ENCODE results near the gene PAQR9. TPM values are rescaled to one million over a fixed set of nuclear protein-coding genes. Genes with fewer than 3 reads are reported as not detected.
A peak's percentile ranks its signal among the peaks of the same experiment; 100 is the strongest.

PAQR9 gene
- total and polyA plus RNA-seq, 9 of the 15 experiments (the other 6 are each of a cell fraction or from before 2014, with no cell fraction given), result 0.04 to 0.58 (median 0.22) TPM

DNA sequence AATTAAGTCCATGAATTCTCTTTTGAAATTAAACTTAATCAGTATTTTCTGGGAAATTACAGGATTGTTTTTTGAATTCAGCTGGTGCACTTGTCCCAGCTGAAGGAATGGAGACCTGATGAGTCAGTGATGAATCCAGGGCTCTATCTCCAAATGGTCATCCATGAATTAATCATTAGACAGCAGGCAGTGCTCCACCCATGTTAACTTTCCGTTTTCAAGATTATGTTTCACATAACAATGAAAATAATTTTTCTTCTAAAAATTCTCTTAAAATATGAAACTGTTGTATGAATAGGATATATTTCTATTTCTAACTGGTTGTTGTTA, 13.9 kb upstream of the PAQR9 start (continued):
- no peak for TF ChIP-seq STAT5B (CRISPR knock-in tag; IDR thresholded peaks at IDR 0.05)
- TF ChIP-seq ZNF431 (CRISPR knock-in tag; IDR thresholded peaks at IDR 0.05), result no peak

GRCh38 chr3:142976621-142977398, 13.3 kb upstream of the PAQR9 start:
- Histone ChIP-seq H3K36me3 (ENCODE audit: control insufficient read depth, insufficient read depth, low read length) (no peaks in the 10 kb centered on the region), H2AFZ (ENCODE audit: low read depth, low read length) (peak overlapping the region; percentile 63), H3K27me3 (ENCODE audit: control insufficient read depth in 2 of 2, insufficient read depth in 2 of 2, low read length in 2 of 2) (no peaks in the 10 kb centered on the region), H3K9me3 (replicated peaks; ENCODE audit: control insufficient read depth, insufficient read depth, low read depth, low read length) (no peaks in the 10 kb centered on the region), H3K79me2 (ENCODE audit: control insufficient read depth, insufficient read depth, low read length) (no peaks in the 10 kb centered on the region), H3K4me2 (ENCODE audit: insufficient read depth, low read length) (peak overlapping the region; percentile 53), H3K4me1 (replicated peaks in 1 of 2; ENCODE audit: control insufficient read depth in 2 of 2, insufficient read depth in 2 of 2, low read length in 2 of 2) (peaks cover 9 to 27% of the 10 kb centered on the region in 2 experiments; a peak in 4 of 5 replicates), H3K9ac (ENCODE audit: insufficient read depth in 1 of 2, low read depth in 2 of 2, low read length in 2 of 2) (peak overlapping the region in 1 of 2 experiments; percentile 42; a peak in 2 of 4 replicates), H3K4me3 (no peak overlapping the region), H4K20me1 (replicated peaks; ENCODE audit: control insufficient read depth, insufficient read depth, low read length) (no peaks in the 10 kb centered on the region), H3K9me1 (ENCODE audit: control insufficient read depth, insufficient read depth, low read length) (no peaks in the 10 kb centered on the region), H3K27ac (ENCODE audit: extremely low read depth, low read depth, low read length) (peak overlapping the region; percentile 83)
- DNase-seq (ENCODE audit: extremely low read depth in 1 of 4, low spot score in 3 of 4), result peak; percentile 78 to 97 (median 84)
- 30% methylated on average over 8 of the region's 8 CpGs for WGBS (ENCODE audit: insufficient coverage, low coverage, missing lambda C conversion rate)
- peak; percentile 99 for ATAC-seq
- no TSS peak for BruUV-seq (replicated peaks)
- intact Hi-C loops (cut with micrococcal nuclease) (no loop called here), in situ Hi-C loops (cut with MboI) (no loop called here)
- peak; percentile 98 for FAIRE-seq
- ChIA-PET POLR2A (interaction anchor here (1.0 kb wide), 2 partner anchors 16 to 20 kb away, joined by 3 read pairs; no protein-coding TSS in a partner anchor), CTCF (ENCODE audit: low intra/inter-chr PET ratio) (interaction anchor here (1.0 kb wide), 1 partner anchor 17 kb away, joined by 3 read pairs; no protein-coding TSS in a partner anchor)
- TF ChIP-seq ZNF124 (CRISPR knock-in tag; IDR thresholded peaks at IDR 0.05), result no peak
- TF ChIP-seq JUN (IDR thresholded peaks at IDR 0.05; ENCODE audit: borderline replicate concordance, low read depth, low read length), result peak; percentile 98
- peak; percentile 91; the same call in 1 of the 2 replicates for TF ChIP-seq JUN (CRISPR knock-in tag; IDR thresholded peaks at IDR 0.05; ENCODE audit: borderline replicate concordance)
- TF ChIP-seq ATF1 (CRISPR knock-in tag; IDR thresholded peaks at IDR 0.05), result no peak
- peak; percentile 66 for TF ChIP-seq ATF1 (tag; IDR thresholded peaks at IDR 0.05)
- peak; percentile 89 for TF ChIP-seq ZNF384 (IDR thresholded peaks at IDR 0.05; ENCODE audit: low read depth, low read length)
- TF ChIP-seq ZNF507 (tag; conservative IDR thresholded peaks at IDR 0.05), result peak; percentile 65
- TF ChIP-seq ZNF696 (CRISPR knock-in tag; conservative IDR thresholded peaks at IDR 0.05), result no peak
- peak; percentile 56 for TF ChIP-seq ZNF354B (CRISPR knock-in tag; IDR thresholded peaks at IDR 0.05)
- TF ChIP-seq, protein P1, sequence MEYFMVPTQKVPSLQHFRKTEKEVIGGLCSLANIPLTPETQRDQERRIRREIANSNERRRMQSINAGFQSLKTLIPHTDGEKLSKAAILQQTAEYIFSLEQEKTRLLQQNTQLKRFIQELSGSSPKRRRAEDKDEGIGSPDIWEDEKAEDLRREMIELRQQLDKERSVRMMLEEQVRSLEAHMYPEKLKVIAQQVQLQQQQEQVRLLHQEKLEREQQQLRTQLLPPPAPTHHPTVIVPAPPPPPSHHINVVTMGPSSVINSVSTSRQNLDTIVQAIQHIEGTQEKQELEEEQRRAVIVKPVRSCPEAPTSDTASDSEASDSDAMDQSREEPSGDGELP (CRISPR knock-in tag; IDR thresholded peaks at IDR 0.05; ENCODE audit: borderline replicate concordance), result peak; percentile 57; the same call in 1 of the 2 replicates
- TF ChIP-seq SMARCC2 (IDR thresholded peaks at IDR 0.05; ENCODE audit: low read depth), result peak; percentile 88
- TF ChIP-seq ZBTB9 (CRISPR knock-in tag; IDR thresholded peaks at IDR 0.05), result 0 out of 2 replicates have a peak, but pooled peaks have one; percentile 38
- TF ChIP-seq FOS (IDR thresholded peaks at IDR 0.05; ENCODE audit: extremely low read depth, insufficient read length), result peak; percentile 37
- TF ChIP-seq, protein P2, sequence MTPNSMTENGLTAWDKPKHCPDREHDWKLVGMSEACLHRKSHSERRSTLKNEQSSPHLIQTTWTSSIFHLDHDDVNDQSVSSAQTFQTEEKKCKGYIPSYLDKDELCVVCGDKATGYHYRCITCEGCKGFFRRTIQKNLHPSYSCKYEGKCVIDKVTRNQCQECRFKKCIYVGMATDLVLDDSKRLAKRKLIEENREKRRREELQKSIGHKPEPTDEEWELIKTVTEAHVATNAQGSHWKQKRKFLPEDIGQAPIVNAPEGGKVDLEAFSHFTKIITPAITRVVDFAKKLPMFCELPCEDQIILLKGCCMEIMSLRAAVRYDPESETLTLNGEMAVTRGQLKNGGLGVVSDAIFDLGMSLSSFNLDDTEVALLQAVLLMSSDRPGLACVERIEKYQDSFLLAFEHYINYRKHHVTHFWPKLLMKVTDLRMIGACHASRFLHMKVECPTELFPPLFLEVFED (CRISPR knock-in tag; conservative IDR thresholded peaks at IDR 0.05), result no peak
- peak; percentile 94 for TF ChIP-seq POLR2AphosphoS5 (IDR thresholded peaks at IDR 0.05; ENCODE audit: control insufficient read depth, insufficient read depth, low read depth, low read length)
- no peak for TF ChIP-seq TCF15 (CRISPR knock-in tag; IDR thresholded peaks at IDR 0.05)

Measured in K562 (cell line).